IMR-90 (cell line): ENCODE measurements around the gene GALM. TPM values are rescaled to one million over a fixed set of nuclear protein-coding genes. Genes with fewer than 3 reads are reported as not detected.

Experiments
- ATAC-seq: fragments of 200-7000 bp; cut with Tn5 transposase; 2 replicates; pipeline ENCODE4 v1.9.1; 2020; ENCODE audit warnings: low read depth, mild to moderate bottlenecking, moderate library complexity
- BruUV-seq: library from RNA; stranded (reverse); fragments of 400-500 nt; replicated peaks from 2 replicates; lab custom pipeline; 2021; lab: Mats Ljungman, UMichigan
- CTCF ChIA-PET: fragments of 300-600 bp; formaldehyde crosslinking; extraction: SDS; loops from one replicate; lab custom pipeline; 2021; ENCODE audit warnings: antibody characterized with exemption; lab: Yijun Ruan, JAX
- POLR2A ChIA-PET: fragments of 300-600 bp; sonication (Branson Sonifier 250); formaldehyde crosslinking; loops from one replicate; lab custom pipeline; 2022; ENCODE audit warnings: antibody characterized with exemption; ENCODE audit not compliant: unreplicated experiment; lab: Charles Lee
- DNase-seq: peaks from one replicate; pipeline ENCODE4 v3.0.0; 2013
- H2AFZ ChIP-seq: replicated peaks from 2 replicates; pipeline ENCODE3; 2013; ENCODE audit warnings: low read length, mild to moderate bottlenecking; ENCODE audit not compliant: poor library complexity
- H2AK5ac ChIP-seq: 2 replicates; pipeline ENCODE4 v1.6.1; 2013; ENCODE audit warnings: low read depth, low read length, inconsistent platforms
- H2AK9ac ChIP-seq: replicated peaks from 2 replicates; pipeline ENCODE3; 2013; ENCODE audit warnings: mild to moderate bottlenecking, low read depth, low read length, moderate library complexity; ENCODE audit not compliant: poor library complexity
- H2BK120ac ChIP-seq: 2 replicates; pipeline ENCODE4 v1.6.1; 2013; ENCODE audit warnings: low read depth, low read length, inconsistent platforms
- H2BK15ac ChIP-seq: 3 replicates; pipeline ENCODE4 v1.6.1; 2013; ENCODE audit warnings: low read depth, low read length, inconsistent platforms
- H2BK20ac ChIP-seq: 2 replicates; pipeline ENCODE4 v1.6.1; 2013; ENCODE audit warnings: low read depth, mild to moderate bottlenecking, inconsistent platforms, low read length, moderate library complexity
- H2BK5ac ChIP-seq: 2 replicates; pipeline ENCODE4 v1.6.1; 2013; ENCODE audit warnings: mild to moderate bottlenecking, low read depth, low read length, inconsistent platforms; ENCODE audit not compliant: poor library complexity, severe bottlenecking
- H3K14ac ChIP-seq: replicated peaks from 2 replicates; pipeline ENCODE4 v1.6.1; 2013; ENCODE audit warnings: low read depth, low read length, inconsistent platforms
- H3K18ac ChIP-seq: 2 replicates; pipeline ENCODE4 v1.6.1; 2013; ENCODE audit warnings: low read depth, low read length, control low read depth
- H3K23ac ChIP-seq: 2 replicates; pipeline ENCODE4 v1.6.1; 2013; ENCODE audit warnings: low read depth, low read length, inconsistent platforms
- H3K27ac ChIP-seq: 2 replicates; pipeline ENCODE4 v1.5.1; 2013; ENCODE audit warnings: mild to moderate bottlenecking, control low read depth, low read length; ENCODE audit not compliant: insufficient read depth
- H3K27me3 ChIP-seq: 2 replicates; pipeline ENCODE4 v1.6.1; 2013; ENCODE audit warnings: low read length; ENCODE audit not compliant: control insufficient read depth, insufficient read depth
- H3K36me3 ChIP-seq: 2 replicates; pipeline ENCODE4 v1.6.1; 2013; ENCODE audit warnings: low read length, mixed read lengths; ENCODE audit not compliant: control insufficient read depth, insufficient read depth
- H3K4ac ChIP-seq: 2 replicates; pipeline ENCODE4 v1.6.1; 2013; ENCODE audit warnings: low read depth, low read length, inconsistent platforms
- H3K4me1 ChIP-seq: 2 replicates; pipeline ENCODE4 v1.6.1; 2013; ENCODE audit warnings: low read length, mixed read lengths; ENCODE audit not compliant: control insufficient read depth, insufficient read depth
- H3K4me2 ChIP-seq: 2 replicates; pipeline ENCODE4 v1.6.1; 2013; ENCODE audit warnings: low read depth, mild to moderate bottlenecking, control low read depth, low read length, moderate library complexity
- H3K4me3 ChIP-seq: 2 replicates; pipeline ENCODE4 v1.5.1; 2013; ENCODE audit warnings: low read depth, mild to moderate bottlenecking, control low read depth, low read length, moderate library complexity; ENCODE audit not compliant: insufficient read depth
- H3K56ac ChIP-seq: 2 replicates; pipeline ENCODE4 v1.6.1; 2013; ENCODE audit warnings: low read length, inconsistent platforms; ENCODE audit not compliant: insufficient read depth; ENCODE audit errors: extremely low read depth
- H3K79me1 ChIP-seq, 2 experiments: 2 replicates each; pipeline ENCODE4 v1.6.1; 2013; ENCODE audit warnings: low read length in 2 of 2, inconsistent platforms in 1 of 2, low read depth in 1 of 2
- H3K9ac ChIP-seq: 2 replicates; pipeline ENCODE4 v1.6.1; 2013; ENCODE audit warnings: low read depth, low read length, control low read depth
- H3K9me1 ChIP-seq: 2 replicates; pipeline ENCODE4 v1.6.1; 2013; ENCODE audit warnings: low read length, inconsistent platforms; ENCODE audit not compliant: insufficient read depth
- H3K9me3 ChIP-seq: 2 replicates; pipeline ENCODE4 v1.6.1; 2013; ENCODE audit warnings: low read length; ENCODE audit not compliant: control insufficient read depth, insufficient read depth
- H4K20me1 ChIP-seq: 2 replicates; pipeline ENCODE4 v1.6.1; 2013; ENCODE audit warnings: low read length, inconsistent platforms; ENCODE audit not compliant: insufficient read depth
- H4K5ac ChIP-seq: 2 replicates; pipeline ENCODE4 v1.6.1; 2013; ENCODE audit warnings: mild to moderate bottlenecking, low read depth, low read length, control low read depth
- H4K8ac ChIP-seq, 2 experiments: 2 replicates each; pipeline ENCODE4 v1.6.1; 2013; ENCODE audit warnings: low read depth in 2 of 2, low read length in 2 of 2, control low read depth in 1 of 2, inconsistent platforms in 1 of 2
- H4K91ac ChIP-seq: 2 replicates; pipeline ENCODE4 v1.6.1; 2013; ENCODE audit warnings: low read depth, low read length, inconsistent platforms; ENCODE audit not compliant: insufficient read depth
- BHLHE40 ChIP-seq: fragments of 150-350 bp; IDR thresholded peaks from 2 replicates; pipeline ENCODE4 v1.6.1; 2016; ENCODE audit warnings: mild to moderate bottlenecking, low read depth, low read length
- CEBPB ChIP-seq: IDR thresholded peaks from 2 replicates; pipeline ENCODE4 v1.6.1; 2012; ENCODE audit warnings: low read depth, low read length, improper control_type of control experiment
- CHD1 ChIP-seq: IDR thresholded peaks from 2 replicates; pipeline ENCODE4 v1.6.1; 2012; ENCODE audit warnings: low read depth, low read length, improper control_type of control experiment
- FOS ChIP-seq: fragments of 150-350 bp; IDR thresholded peaks from 2 replicates; pipeline ENCODE4 v1.6.1; 2016; ENCODE audit warnings: low read depth, low read length
- MAFK ChIP-seq: IDR thresholded peaks from 2 replicates; pipeline ENCODE4 v1.6.1; 2012; ENCODE audit warnings: low read depth, low read length, improper control_type of control experiment
- MAZ ChIP-seq: IDR thresholded peaks from 2 replicates; pipeline ENCODE4 v1.6.1; 2012; ENCODE audit warnings: low read depth, mild to moderate bottlenecking, low read length, improper control_type of control experiment, moderate library complexity, borderline replicate concordance
- MXI1 ChIP-seq: IDR thresholded peaks from 2 replicates; pipeline ENCODE4 v1.6.1; 2012; ENCODE audit warnings: low read depth, mild to moderate bottlenecking, low read length, moderate library complexity, borderline replicate concordance
- NFE2L2 ChIP-seq: fragments of 150-350 bp; IDR thresholded peaks from 2 replicates; pipeline ENCODE4 v1.6.1; 2016; ENCODE audit warnings: low read depth, mild to moderate bottlenecking, low read length
- POLR2A ChIP-seq: IDR thresholded peaks from 2 replicates; pipeline ENCODE4 v1.6.1; 2012; ENCODE audit warnings: mild to moderate bottlenecking, low read depth, low read length
- RAD21 ChIP-seq: IDR thresholded peaks from 2 replicates; pipeline ENCODE4 v1.6.1; 2012; ENCODE audit warnings: low read length, improper control_type of control experiment
- RCOR1 ChIP-seq: IDR thresholded peaks from 2 replicates; pipeline ENCODE4 v1.6.1; 2012; ENCODE audit warnings: mild to moderate bottlenecking, low read length, improper control_type of control experiment; ENCODE audit not compliant: insufficient replicate concordance
- RFX5 ChIP-seq: IDR thresholded peaks from 2 replicates; pipeline ENCODE4 v1.8.0; 2012; ENCODE audit warnings: low read depth, mild to moderate bottlenecking, low read length, moderate library complexity
- SMC3 ChIP-seq: fragments of 150-350 bp; IDR thresholded peaks from 2 replicates; pipeline ENCODE4 v1.6.1; 2016; ENCODE audit warnings: low read depth, mild to moderate bottlenecking, antibody characterized with exemption, low read length, moderate library complexity
- WGBS, 2 experiments: methylation state at CpG; one replicate each; pipeline versions ENCODE4 v1.1.5 to v1.1.7; 2013; ENCODE audit warnings: missing lambda C conversion rate in 2 of 2; ENCODE audit not compliant: insufficient read length in 1 of 2; ENCODE audit errors: extremely low coverage in 2 of 2; 5-methylcytosine and 5-hydroxymethylcytosine counted together
- dilution Hi-C: fragments of 300-500 bp; cut with HindIII; formaldehyde crosslinking; loops from one replicate; pipeline ENCODE4 v1.14.3; 2018; ENCODE audit warnings: low sequenced_read_pairs; ENCODE audit not compliant: unreplicated experiment
- in situ Hi-C: fragments of 300-500 bp; cut with MboI; formaldehyde crosslinking; loops from 3 replicates; pipeline ENCODE4 v1.14.3; 2019; ENCODE audit warnings: low sequenced_read_pairs, inconsistent platforms, mixed read lengths
- intact Hi-C: fragments of 100-400 bp; cut with micrococcal nuclease; formaldehyde crosslinking; loops from 2 replicates; pipeline ENCODE4 v1.10.0; 2022
- polyA plus RNA-seq, 3 experiments: library from polyadenylated mRNA; depleted of rRNA; stranded (reverse); fragments of >200 nt; gene quantifications; 2 replicates each; pipeline ENCODE4 v1.2.3, GENCODE V29; 2012; ENCODE audit warnings: low replicate concordance in 1 of 3
- total RNA-seq: library from RNA; depleted of rRNA; stranded (reverse); fragments of >200 nt; gene quantifications from 2 replicates; pipeline ENCODE4 v1.2.3, GENCODE V29; 2012
- TF ChIP-seq, protein P1 (sequence below): conservative IDR thresholded peaks from 2 replicates; pipeline ENCODE4 v1.5.1; 2012; ENCODE audit warnings: mild to moderate bottlenecking, low read depth, low read length, improper control_type of control experiment
- TF ChIP-seq, protein P2 (sequence below): fragments of 150-350 bp; IDR thresholded peaks from 2 replicates; pipeline ENCODE4 v1.6.1; 2016; ENCODE audit warnings: low read depth, mild to moderate bottlenecking, low read length, moderate library complexity, borderline replicate concordance
- TF ChIP-seq, protein P3 (sequence below): fragments of 150-350 bp; IDR thresholded peaks from 2 replicates; pipeline ENCODE4 v1.6.1; 2017; ENCODE audit warnings: mild to moderate bottlenecking, antibody characterized with exemption, low read length, low read depth

The GALM gene
- total and polyA plus RNA-seq, 2 of the 4 experiments (the other 2 are of a cell fraction) = 12.1 to 24.2 TPM

DNA sequence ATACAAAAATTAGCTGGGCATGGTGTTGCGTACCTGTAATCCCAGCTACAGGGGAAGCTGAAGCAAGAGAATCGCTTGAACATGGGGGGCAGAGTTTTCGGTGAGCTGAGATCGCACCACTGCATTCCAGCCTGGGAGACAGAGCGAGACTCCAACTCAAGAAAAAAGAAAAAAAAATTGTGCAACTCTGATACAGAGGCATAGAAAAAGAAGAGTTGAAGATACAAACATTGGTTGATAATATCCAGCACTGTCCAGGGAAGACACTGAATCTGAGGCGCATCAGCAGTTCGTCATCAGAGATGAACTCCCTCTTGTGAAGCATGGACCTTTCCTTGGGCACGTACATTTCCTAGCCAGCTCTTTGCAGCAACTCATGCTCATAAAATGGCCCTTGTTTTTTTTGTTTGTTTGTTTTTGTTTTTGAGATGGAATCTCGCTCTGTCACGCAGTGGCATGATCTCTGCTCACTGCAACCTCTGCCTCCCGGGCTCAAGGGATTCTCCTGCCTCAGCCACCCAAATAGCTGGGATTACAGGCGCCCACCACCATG is 16.7 kb upstream of the GALM start:
- H2AFZ ChIP-seq = no peak overlapping the region
- intact Hi-C loops = no loop called here
- no peak overlapping the region for H2AK9ac ChIP-seq
- DNase-seq (no peak), ATAC-seq (no peak)
- no peak overlapping the region for H3K23ac ChIP-seq
- in situ Hi-C loops = no loop called here
- H3K9me3 ChIP-seq = no peaks in the 10 kb centered on the region
- H3K4ac ChIP-seq = no peak overlapping the region
- H3K56ac ChIP-seq = no peak overlapping the region
- no peak overlapping the region for H2BK15ac ChIP-seq
- no peak overlapping the region for H4K8ac ChIP-seq
- H3K79me1 ChIP-seq = no peaks in the 10 kb centered on the region
- H3K18ac ChIP-seq = no peak overlapping the region
- H3K9ac ChIP-seq = no peak overlapping the region
- H3K36me3 ChIP-seq = no peaks in the 10 kb centered on the region
- H3K4me1 ChIP-seq = no peaks in the 10 kb centered on the region; the same call in 1 of the 2 replicates
- H2BK20ac ChIP-seq = no peak overlapping the region
- ChIA-PET CTCF (interaction anchor here (0.6 kb wide), 1 partner anchor 15 kb away, joined by 3 read pairs; no protein-coding TSS in a partner anchor), POLR2A (no interaction called here)
- 97% methylated on average over 6 of the region's 12 CpGs; no CpG with 5 or more reads in 1 of the 2 experiments for WGBS, 2 experiments
- no TSS peak for BruUV-seq
- no peak overlapping the region for H3K14ac ChIP-seq
- H4K20me1 ChIP-seq = no peaks in the 10 kb centered on the region
- no peak overlapping the region for H4K91ac ChIP-seq
- H3K9me1 ChIP-seq = no peaks in the 10 kb centered on the region
- peaks cover 2% of the 10 kb centered on the region for H3K27me3 ChIP-seq
- no peak overlapping the region for H2AK5ac ChIP-seq
- H4K5ac ChIP-seq = no peak overlapping the region
- dilution Hi-C loops = no loop called here
- TF ChIP-seq RCOR1 = no peak
- no peak for TF ChIP-seq POLR2A
- TF ChIP-seq RFX5 = no peak
- TF ChIP-seq, protein P1, sequence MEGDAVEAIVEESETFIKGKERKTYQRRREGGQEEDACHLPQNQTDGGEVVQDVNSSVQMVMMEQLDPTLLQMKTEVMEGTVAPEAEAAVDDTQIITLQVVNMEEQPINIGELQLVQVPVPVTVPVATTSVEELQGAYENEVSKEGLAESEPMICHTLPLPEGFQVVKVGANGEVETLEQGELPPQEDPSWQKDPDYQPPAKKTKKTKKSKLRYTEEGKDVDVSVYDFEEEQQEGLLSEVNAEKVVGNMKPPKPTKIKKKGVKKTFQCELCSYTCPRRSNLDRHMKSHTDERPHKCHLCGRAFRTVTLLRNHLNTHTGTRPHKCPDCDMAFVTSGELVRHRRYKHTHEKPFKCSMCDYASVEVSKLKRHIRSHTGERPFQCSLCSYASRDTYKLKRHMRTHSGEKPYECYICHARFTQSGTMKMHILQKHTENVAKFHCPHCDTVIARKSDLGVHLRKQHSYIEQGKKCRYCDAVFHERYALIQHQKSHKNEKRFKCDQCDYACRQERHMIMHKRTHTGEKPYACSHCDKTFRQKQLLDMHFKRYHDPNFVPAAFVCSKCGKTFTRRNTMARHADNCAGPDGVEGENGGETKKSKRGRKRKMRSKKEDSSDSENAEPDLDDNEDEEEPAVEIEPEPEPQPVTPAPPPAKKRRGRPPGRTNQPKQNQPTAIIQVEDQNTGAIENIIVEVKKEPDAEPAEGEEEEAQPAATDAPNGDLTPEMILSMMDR = no peak
- TF ChIP-seq, protein P2, sequence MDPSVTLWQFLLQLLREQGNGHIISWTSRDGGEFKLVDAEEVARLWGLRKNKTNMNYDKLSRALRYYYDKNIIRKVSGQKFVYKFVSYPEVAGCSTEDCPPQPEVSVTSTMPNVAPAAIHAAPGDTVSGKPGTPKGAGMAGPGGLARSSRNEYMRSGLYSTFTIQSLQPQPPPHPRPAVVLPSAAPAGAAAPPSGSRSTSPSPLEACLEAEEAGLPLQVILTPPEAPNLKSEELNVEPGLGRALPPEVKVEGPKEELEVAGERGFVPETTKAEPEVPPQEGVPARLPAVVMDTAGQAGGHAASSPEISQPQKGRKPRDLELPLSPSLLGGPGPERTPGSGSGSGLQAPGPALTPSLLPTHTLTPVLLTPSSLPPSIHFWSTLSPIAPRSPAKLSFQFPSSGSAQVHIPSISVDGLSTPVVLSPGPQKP = no peak
- no peak for TF ChIP-seq MAFK
- TF ChIP-seq CEBPB = no peak
- TF ChIP-seq BHLHE40 = no peak
- no peak for TF ChIP-seq NFE2L2
- no peak for TF ChIP-seq CHD1
- TF ChIP-seq SMC3 = no peak
- TF ChIP-seq MXI1 = no peak
- TF ChIP-seq, protein P3, sequence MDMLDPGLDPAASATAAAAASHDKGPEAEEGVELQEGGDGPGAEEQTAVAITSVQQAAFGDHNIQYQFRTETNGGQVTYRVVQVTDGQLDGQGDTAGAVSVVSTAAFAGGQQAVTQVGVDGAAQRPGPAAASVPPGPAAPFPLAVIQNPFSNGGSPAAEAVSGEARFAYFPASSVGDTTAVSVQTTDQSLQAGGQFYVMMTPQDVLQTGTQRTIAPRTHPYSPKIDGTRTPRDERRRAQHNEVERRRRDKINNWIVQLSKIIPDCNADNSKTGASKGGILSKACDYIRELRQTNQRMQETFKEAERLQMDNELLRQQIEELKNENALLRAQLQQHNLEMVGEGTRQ = no peak
- TF ChIP-seq MAZ = no peak
- TF ChIP-seq FOS = no peak
- no peak for TF ChIP-seq RAD21
- no peak overlapping the region for H2BK5ac ChIP-seq
- H2BK120ac ChIP-seq = no peak overlapping the region
- no peak overlapping the region for H3K4me3 ChIP-seq
- no peak overlapping the region for H3K4me2 ChIP-seq
- H3K27ac ChIP-seq = no peak overlapping the region
